Fibroblast of skin of left quadriceps (primary cell): Measurements from ENCODE around the gene TDG.

ENCODE experiments used
- DNase-seq, 2 experiments: peaks; one replicate each; pipeline ENCODE4 v3.0.0-alpha.2; 2013; ENCODE audit warnings: low read depth in 2 of 2

The TDG gene

GRCh38 chr12:103965590-103966504, at the start of gene TDG:
Gene TDG, plus strand, starts transcription at chr12:103965872. Its CDS starts 166 bp downstream, at chr12:103966038.
- DNase-seq: peak; percentile 98

GRCh38 chr12:103917873-103918272, 47.8 kb upstream of the TDG start:
- DNase-seq: no peak

DNA sequence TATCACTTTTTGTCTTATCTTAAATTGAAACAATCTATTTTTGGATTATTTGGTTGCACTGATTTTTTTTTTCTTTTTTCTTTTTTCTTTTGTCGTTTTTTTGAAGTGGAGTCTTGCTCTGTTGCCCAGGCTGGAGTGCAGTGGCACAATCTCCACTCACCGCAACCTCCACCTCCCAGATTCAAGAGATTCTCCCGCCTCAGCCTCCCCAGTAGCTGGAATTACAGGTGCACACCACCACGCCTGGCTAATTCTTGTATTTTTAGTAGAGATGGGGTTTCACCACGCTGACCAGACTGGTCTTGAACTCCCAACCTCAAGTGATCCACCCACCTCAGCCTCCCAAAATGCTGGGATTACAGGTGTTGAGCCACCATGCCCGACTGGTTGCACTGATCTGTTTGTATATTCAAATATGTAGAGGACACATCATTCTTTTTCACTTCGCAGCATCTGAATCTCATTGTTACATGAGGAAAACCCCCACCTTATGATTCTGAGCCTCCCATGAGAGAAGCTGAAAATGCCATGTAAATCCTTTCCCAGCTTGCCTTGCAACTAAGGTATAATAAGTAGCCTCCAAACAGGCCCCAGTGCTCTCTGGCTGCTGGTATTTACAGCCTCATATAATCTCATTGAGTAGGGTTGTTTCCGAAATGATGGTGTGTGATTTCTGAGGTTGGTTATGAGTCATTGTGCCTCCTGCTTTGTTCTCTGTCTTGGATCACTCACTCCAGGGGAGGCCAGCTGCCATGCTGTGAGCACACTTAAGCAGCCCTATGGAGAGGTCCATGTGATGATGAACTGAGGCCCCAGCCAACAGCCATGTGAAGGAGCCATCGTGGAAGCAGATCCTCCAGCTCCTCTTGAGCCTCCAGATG, 40.7 kb upstream of the TDG start:
- no peak for DNase-seq

DNA sequence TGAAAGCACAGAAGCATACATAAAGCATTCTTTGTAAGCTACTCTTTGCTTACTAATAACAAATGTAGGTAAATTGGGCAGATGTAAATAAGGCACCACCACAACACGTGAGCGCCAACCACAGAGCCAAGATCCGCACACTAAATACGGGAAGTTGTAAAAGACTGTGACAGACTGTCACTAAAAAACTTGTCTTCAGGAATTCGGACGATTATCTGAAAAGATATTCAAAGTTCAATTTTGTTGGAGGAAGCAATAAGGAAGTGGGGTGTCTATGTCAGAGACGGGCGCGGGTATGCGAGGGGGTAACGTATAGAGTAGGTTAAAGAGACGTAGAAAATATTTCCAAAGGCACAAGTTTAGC, 37.0 kb upstream of the TDG start:
- DNase-seq: no peak

GRCh38 chr12:103929046-103929783, 36.5 kb upstream of the TDG start:
- peak; percentile 83 to 85 for DNase-seq

DNA sequence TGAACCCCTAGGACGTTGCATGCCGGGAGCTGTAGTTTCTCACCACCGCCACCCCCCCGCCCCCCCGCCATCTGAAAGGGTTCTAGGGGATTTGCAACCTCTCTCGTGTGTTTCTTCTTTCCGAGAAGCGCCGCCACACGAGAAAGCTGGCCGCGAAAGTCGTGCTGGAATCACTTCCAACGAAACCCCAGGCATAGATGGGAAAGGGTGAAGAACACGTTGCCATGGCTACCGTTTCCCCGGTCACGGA, 36.0 kb upstream of the TDG start:
- no peak for DNase-seq

GRCh38 chr12:103930034-103930786, 35.5 kb upstream of the TDG start, which contains the start of gene HSP90B1:
Gene HSP90B1, plus strand, starts transcription at chr12:103930410. Its CDS starts 106 bp downstream, at chr12:103930516.
- DNase-seq: peak; percentile 100

- no peak for DNase-seq
These were observed 34.6 kb upstream of the TDG start for GRCh38 chr12:103930787-103931735.

DNA sequence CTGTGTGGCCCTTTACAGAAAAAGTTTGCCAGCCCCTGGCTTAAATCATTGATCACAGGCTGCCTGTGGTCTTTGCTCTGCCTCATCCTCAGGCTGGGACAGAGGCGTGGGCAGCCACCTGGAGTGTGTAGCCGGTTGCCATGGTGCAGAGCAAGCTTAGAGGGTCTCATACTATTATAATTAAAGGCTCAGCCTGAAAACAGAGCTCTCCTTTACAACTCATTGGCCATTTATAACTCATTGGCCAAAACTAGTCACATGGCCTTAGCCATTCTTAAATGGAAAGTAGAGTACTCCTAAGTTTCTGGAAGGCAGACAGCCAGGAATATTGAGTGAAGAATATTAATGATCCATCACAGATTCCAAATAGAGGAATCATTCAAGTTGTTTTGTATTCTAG, 32.4 kb upstream of the TDG start:
- no peak for DNase-seq

DNA sequence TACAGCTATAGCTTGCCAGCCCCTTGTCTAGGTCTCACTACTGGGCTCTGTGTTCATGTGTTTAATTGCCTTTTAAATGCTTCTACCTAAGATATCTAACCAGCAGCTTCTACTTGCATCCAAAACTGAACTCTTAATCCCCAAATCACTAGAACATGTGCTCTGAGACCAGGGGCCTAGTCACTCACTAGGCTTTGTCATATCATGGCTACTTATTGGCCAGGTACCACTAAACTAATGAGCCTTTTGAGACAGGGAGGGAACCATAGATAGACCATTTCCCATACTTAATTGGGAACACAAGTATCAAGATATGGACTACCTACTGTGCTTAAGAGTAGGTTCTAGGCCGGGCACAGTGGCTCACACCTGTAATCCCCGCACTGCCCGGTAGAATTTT, 29.0 kb upstream of the TDG start:
- DNase-seq: no peak

- no peak for DNase-seq
These were observed 20.7 kb upstream of the TDG start for GRCh38 chr12:103944964-103945363.

DNA sequence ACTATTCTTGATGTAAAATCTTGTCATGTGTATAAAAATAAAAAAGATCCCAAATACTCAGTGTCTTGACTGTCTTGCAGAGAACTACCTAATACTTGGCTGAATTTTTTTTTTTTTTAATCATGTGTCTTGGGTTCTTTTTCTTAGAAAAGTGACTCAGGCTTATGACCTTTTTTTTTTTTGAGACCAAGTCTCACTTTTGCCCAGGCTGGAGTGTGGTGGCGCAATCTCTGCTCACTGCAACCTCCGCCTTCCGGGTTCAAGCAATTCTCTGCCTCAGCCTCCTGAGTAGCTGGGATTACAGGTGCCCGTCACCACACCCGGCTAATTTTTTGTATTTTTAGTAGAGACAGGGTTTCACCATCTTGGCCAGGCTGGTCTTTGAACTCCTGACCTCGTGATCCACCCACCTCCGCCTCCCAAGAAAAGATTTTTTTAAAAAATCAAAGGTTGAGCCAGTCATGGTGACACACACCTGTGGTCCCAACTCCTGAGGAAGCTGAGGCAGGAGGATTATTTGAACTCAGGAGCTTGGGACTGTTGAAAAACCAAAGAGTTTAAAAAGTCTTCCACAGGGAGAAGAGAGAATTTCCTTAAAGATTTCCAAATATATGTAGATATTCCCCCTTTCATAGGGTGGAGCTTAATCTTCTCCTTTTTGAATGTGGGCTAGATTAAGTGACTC, 17.7 kb upstream of the TDG start:
- DNase-seq: no peak

DNA sequence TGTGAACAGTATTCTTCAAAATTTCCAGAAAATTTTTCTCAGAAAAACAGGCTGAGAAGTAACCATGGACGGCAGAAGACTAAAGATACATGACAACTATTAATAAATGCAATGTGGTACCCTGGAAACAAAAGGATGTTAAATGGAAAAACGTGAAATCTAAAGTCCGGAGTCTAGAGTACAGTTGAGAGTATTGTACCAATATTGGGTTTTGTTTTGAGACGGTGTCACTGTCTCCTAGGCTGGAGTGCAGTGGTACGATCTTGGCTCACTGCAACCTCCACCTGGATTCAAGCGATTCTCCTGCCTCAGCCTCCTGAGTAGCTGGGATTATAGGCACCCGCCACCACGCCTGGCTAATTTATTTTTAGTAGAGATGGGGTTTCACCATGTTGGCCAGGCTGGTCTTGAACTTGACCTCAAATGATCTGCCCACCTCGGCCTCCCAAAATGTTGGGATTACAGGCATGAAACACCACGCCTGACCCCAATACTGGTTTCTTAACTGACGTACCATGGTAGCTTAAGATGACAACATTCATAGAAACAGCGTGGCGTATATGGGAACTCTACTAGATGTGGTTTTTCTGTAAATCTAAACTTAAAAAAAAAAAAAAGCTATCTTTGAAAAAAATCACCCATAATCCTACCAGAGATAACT, 16.8 kb upstream of the TDG start:
- no peak for DNase-seq

DNA sequence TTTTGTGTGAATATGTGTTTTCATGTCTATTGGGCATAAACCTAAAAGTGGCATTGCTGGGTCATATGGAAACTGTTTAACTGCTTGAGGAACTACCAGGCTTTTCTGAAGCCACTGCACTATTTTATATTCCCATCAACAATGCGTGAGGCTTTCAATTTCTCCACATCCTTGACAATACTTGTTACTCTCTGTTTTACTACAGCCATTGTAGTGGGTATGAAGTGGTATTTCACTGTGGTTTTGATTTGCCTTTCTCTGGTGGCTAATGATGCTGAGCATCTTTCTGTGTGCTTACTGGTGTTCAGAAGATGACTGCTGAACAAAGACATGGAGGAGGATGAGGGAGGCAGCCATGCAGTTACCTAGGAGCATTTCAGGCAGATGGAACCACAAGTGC, 13.2 kb upstream of the TDG start:
- DNase-seq: no peak

- DNase-seq: no peak
These were observed 9.7 kb upstream of the TDG start for GRCh38 chr12:103955811-103956508.

DNA sequence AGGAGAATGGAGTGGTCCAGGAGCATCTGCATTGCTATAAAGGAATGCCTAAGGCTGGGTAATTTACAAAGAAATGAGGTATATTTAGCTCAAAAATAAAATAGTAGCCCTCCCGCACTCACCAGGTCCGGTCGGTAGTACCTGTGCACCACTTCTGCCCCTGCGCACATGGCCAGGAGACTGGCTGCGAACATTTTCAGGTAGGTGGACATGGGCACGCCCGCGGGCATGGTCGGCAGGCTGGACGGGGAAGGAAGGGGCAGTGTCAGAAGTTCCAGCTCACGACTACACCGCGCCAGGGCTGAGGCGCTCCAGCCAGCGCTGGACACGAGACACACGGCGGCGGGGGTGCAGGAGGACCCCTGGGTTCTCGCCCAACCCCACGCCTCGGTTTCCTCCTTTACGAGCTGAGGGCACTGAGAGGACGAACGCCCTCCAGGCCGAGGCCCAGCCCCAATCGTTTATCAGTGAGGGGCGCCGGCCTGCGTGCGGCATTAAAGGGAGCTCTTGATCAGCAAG, 9.1 kb upstream of the TDG start:
- DNase-seq: no peak

DNA sequence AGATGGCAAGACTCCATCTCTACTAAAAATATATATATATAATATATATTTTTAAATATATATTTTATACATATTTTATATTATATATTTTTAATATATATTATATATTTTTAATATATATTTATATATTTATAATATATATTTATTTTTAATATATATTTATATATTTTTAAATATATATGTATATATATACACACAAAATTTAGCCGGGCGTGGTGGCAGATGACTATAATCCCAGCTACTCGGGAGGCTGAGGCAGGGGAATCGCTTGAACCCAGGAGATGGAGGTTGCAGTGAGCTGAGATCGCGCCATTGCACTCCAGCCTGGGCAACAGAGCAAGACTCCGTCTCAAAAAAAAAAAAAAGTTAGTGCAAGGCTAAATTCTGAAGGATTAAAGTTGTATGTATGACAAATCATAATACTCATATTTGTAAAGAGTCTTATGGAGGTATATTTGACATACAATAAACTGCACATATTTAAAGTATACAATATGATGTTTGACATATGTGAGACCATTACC, 7.7 kb upstream of the TDG start:
- DNase-seq: no peak

DNA sequence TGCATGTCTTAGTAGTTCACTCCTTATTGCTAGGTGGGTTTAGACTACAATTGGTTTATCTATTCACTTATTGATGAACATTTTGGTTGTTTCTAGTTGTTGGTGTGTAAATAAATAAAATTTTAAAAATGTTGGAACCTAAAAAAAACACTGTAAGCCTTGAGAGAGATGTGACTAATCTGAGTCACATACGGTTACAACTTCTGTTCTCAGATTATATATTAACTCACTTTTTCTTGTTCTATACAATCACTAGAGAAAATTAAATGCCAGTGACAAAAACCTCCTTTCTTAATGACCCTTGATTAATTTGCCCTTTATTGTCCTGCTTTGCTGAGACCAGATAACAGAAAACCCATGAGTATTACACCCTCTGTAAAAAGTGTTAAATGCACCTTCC, 7.1 kb upstream of the TDG start:
- no peak for DNase-seq
